Stimulated activated CD4-positive, alpha-beta T cell treated with anti-CD3 and anti-CD28 coated beads, TNF-alpha, amount 100 ng/mL, for 24 hours (primary cell): Measurements from ENCODE around the gene PTGES.
"Not testable (repeated sequence)": the region's sequence is repeated elsewhere in the genome, so short reads cannot be mapped to it uniquely, and the experiment has no call there.

Source experiments
- DNase-seq, 3 experiments: peaks; one replicate each; pipeline ENCODE4 v3.0.0-alpha.2; 2020; ENCODE audit warnings: low read depth in 3 of 3

Gene PTGES

DNA sequence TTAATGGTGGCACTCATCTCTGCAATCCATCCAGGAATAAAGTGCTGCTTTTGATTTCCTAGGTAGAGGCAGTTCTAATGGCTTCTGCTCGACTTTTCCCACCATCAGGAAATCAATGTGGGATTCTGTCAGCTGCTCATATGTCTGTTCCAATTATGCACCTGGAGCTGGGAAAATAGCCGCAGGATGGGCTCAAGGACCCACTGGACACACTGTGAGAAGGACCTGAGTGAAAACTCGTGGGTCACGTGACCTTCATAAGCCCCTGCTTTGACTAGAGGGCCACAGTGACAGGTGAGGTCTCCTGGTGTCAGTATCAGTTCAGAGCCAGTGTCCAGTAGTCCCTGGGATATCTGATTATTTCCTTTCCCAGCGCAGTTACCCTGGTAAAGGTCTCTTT, 17.9 kb upstream of the PTGES start:
- DNase-seq = no peak

DNA sequence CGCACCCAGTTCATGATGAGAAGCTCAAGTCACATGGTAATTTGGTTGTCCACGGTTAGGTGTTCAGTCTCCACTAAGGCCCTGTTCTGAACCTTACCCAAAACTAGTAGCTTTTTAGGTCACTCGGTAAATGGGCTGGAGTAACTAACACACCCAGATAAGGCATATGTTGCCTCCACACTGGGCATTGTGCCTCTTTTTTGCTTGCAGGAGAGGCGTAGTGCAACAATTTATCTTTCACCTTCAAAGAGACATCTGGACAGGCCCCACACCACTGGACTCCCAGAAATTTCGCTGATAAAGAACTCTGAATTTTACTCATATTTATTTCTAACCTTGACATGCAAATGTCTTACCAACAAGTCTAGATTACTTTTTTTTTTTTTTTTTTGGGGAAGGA, 16.8 kb upstream of the PTGES start:
- no peak for DNase-seq

DNA sequence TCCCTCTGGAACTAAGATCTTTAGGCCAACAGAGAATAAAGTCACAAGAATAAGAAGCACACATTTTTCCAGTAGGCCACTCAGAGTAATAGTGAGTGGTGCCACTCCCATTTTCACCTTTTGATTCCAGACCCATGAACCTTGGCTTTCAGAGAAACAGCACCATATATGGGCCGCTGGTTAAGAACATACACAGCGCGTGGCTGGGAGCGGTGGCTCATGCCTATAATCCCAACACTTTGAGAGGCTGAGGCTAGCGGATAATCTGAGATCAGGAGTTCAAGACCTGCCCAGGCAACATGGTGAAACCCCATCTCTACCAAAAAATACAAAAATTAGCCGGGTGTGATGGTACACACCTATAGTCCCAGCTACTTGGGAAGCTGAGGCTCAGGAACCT, 15.6 kb upstream of the PTGES start:
- no peak for DNase-seq

DNA sequence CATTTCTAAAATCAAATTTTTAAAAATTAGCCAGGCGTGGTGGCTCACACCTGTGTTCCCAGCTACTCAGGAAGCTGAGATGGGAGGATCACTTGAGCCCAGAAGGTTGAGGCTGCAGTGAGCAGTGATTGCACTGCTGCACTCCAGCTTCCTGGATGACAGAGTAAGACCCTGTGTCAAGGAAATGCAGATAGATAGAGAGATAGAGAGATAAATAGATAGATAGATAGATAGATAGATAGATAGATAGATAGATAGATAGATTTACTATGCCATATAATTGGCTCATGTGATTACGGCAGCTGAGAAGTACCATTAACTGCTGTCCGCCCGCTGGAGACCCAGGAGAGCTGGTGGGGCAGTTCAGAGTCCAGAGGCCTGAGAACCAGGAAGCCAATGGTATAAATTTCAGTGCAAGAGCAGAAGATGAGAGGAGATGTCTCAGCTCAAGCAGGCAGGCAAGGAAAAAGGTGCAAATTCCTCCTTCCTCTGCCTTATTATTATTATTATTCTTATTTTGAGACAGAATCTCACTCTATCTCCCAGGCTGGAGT, 13.0 kb upstream of the PTGES start:
- no peak for DNase-seq

DNA sequence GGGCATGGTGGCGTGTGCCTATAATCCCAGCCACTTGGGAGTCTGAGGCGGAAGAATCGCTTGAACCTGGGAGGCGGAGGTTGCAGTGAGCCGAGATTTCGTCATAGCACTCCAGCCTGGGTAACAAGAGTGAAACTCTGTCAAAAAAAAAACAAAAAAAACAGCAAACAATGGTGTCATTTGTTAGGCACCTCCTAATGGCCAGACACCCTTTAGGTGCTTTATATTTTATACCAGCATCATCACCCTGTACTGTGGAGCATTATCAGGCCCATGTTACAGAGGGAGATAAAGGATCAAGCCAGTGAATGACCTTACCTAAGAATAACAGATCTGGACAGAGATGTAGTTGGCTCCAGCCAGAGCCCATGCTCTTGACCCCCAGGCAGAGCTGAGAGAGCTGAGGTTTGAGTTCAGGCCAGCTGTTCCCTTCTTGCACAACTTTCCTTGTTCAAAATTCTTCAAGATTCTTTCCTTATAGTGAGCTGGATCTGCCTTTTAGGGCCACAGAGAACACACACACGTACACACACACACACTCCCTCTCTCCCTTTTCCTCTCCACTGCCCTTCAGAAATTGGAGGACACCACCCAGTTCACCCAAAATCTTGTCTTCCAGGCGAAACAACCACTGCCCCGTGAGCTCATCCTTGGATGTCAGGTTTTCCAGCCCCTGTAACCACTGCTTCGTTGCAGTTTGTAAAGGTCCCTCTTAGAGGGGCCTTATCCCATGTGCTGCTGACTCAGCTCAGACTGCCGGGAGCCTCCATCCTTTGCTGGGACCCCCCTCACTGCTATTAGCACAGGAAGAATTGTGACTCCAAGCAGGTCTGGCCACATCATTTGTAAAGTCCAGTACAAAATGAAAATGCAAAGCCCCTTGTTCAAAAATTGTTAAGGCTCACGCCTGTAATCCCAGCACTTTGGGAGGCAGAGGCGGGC, 10.4 kb upstream of the PTGES start:
- no peak for DNase-seq

DNA sequence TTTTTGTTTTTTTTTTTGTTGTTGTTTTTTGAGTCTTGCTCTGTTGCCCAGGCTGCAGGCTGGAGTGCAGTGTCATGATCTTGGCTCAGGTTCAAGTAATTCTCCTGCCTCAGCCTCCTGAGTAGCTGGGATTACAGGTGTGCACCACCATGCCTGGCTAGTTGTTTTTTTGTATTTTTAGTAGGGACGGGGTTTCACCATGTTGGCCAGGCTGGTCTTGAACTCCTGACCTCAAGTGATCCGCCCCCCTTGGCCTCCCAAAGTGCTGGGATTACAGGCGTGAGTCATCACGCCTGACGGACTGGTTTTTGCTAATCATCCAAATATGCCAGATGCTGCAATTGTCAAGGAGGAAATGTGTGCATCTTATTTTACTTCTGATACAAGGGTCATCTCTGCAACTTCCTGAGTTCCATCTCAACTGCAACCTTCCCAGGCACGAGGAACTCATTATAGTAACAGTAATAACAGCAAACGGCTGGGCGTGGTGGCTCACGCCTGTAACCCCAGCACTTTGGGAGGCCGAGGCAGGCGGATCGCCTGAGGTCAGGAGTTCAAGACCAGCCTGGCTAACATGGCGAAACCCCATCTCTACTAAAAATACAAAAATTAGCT, 9.6 kb upstream of the PTGES start:
- DNase-seq = not testable (repeated sequence)

DNA sequence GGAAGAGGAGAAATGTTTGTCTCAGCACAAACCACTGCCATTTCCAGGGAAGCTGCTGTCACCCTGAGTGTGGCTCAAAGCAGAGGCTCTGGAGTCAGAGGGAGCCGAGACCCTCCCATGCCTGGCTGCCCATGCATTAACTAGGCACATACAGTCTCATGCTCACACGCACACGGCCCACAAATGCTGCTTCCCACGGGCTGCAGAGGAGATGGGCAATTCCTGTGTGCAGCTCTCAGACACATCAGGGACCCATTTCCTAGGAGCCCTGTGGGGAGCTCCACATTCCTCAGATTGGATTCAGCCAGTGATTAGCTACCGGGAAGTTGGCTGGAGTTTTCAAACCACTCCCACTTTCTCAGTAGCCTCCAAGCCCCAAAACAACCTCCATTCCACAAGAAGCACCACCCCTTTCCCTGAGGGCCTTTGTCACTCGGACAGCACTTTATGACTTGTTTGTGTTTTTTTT, 9.1 kb upstream of the PTGES start:
- no peak for DNase-seq

DNA sequence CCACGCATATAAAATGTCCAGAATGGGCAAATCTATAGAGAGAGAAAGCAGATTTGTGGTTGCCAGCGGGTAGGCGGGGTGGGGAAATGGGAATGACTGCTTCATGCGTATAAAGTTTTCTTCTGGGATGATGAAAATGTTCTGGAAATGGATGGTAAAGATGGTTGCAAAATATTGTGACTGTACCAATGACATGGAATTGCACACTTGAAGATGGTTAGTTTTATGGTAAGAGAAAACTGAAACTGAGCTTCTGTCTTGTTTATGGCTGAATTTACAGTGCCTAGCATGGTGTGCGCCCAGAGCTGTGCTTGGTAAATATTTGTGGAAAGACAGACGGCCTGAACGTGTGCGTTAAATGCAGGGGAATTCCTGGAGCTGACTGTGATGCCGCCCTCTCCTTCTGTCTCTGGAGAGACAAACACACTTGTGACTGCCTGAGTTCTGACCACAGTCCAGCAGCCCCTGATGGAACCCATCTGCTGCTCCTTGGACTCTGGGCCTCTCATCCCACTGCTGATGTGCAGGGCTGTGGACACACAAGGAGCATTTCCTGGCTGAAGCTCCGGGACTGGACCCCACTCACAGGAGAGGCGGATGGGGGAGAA, 8.6 kb upstream of the PTGES start:
- DNase-seq = no peak

DNA sequence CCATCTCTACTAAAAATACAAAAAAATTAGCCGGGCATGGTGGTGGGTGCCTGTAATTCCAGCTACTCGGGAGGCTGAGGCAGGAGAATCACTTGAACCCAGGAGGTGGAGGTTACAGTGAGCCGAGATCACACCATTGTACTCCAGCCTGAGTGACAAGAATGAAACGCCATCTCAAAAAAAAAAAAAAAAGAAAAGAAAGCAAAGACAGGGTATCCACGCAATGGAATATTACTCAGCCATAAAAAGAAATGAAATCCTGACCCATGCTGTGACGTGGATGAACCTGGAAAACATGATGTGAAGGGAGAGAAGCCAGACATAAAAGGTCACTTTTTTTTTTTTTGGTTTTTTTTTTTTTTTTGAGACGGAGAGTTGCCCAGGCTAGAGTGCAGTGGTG, 7.9 kb upstream of the PTGES start:
- not testable (repeated sequence) for DNase-seq

DNA sequence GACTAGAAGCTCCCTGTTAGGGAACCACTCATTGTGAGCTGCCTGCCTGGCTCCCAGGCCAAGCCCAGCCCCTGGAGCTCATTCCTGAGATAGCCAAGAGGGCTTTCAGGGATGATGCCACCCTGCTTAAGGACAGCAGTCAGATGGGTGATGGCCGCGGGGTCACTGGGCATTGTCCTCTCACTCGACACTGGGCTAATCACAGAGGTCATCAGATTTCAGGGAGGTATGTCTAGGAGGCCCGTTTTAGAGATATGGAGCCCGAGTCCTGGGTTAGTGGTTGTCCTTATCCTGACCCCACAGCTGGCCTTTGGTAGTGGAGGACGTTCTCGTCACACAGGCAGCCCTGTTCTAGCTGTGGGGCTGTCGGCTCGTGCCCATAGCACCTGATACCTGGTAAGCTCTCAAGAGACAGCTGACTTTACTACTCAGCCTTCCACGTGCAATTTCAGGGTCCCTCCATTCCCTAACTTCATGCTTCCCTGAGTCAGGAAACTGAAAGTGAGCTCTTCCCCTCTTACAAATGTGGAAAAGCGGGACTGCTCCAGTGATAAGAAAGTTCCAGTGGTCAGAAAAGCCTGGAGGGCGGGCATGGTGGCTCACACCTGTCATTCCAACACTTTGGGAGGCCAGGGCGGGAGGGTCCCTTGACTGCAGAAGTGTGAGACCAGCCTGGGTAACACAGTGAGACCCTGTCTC, 7.1 kb upstream of the PTGES start:
- DNase-seq = no peak

DNA sequence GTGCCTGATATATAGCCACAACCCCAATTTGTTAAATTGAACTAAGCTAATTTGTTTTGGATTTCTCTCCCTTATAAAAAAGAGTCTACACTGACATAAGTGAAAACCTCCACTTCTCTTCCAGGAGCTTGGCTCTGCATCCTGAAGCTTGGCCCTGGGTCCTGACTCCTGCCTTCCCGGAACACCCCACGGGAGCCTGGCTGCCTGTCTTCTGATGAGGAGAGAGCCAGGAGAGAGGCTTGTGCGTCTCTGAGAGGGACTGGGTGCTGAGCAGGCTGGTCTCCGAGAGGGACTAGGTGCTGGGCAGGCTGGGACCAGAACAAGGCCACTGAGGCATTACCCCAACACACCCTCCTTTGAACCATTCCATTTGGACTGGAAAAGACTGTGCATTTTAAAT, 6.5 kb upstream of the PTGES start:
- DNase-seq = no peak

DNA sequence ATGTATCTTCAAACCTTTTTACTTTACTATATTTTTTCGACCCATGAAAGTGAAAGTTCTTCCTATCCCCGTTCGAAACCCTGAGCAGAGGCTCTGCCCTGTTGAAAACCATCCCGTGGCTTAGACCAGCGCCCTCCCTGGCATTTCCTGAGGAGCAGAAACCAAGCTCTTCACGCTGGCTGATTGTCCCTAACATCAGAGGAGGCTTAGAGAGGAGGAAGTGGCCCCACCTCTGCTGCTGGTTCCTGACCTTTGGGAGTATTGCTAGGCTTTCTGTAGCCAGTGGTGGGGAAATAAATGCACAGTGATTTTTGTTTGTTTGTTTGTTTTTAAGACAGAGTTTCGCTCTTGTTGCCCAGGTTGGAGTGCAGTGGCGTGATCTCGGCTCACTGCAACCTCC, 4.2 kb upstream of the PTGES start:
- DNase-seq = no peak

DNA sequence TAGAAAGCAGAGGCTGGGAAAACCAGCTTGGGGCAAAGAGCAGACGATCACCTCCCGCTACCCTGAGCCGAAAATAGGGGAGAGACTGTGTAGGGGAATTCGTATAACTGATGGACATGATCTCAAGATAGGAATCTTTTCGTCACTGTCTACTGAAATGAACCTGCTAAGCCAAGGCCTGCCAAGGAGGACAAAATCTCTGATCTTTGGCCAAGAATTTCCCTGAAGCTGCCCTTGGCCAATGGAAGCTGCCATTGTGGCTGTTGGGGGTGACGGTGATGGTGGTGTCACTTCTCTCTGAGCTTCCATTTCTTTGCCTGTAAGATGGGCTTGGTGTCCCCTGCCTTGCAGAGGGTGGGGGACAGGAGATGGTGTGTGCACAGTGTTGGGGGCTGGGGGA, 3.3 kb upstream of the PTGES start:
- DNase-seq = no peak

DNA sequence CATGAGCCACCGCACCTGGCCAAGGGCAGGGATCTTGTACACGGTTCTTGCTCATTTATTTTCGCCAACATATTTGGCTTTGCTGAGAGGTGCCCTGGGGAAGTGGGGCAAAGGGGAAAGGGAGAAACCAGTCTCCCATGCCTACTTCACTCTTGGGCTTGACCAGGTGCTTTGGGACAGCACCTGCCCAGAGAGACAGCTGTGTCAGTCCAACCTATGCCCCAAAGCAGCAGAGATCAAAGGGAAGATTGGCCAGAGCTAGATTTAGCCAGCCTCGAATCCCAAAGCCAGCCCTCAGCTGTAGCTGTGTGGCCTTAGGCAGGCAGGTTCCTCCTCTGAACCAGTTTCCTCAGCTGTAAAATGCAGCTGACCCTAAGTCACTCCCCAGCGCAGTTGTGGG, 2.3 kb upstream of the PTGES start:
- DNase-seq = no peak

DNA sequence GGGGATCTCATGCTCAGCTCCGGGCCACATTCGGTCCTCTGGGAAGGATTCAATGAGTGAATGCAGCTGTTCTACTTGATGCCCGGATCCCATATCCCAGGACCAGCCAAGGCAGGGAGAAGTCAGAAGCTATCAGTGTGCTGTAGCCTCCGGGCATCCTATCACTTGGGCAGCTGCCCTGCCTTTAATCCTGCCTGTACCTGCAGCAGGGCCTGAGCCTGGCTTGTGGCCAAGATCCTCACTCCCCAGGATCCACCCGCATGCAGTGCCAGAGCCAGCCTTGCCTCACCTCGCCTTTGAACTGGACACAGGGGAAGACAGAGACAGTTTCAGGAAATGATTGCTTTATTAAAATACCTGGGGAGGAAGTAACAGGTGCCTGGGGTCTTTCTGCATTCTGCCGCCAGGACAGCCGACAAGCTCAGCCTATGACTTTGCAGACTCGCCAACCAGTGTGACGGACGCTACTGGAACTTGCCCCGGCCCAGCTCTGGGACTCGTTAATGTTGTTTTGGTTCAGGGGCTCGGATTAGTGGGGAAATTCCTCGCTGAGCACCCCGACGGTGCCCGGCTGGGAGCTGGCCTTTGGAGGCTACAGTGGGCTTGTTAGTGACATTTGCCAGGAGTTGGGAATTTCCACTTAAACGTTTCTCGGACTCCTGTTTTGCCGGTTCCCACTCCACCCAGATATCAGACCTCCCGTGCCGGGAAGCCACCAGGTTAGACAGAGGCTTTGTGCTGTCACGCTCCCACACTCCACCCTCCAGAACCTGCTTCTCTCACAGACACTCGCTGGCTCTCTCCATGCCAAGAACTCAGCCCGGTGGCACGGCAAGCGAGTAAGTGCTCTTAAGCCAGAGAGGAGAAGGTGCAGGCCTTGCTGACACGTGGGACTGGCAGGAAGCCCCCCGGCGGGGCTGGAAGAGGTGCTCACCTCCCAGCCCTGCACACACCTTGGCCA, 721 bp downstream of the PTGES start:
- no peak for DNase-seq

DNA sequence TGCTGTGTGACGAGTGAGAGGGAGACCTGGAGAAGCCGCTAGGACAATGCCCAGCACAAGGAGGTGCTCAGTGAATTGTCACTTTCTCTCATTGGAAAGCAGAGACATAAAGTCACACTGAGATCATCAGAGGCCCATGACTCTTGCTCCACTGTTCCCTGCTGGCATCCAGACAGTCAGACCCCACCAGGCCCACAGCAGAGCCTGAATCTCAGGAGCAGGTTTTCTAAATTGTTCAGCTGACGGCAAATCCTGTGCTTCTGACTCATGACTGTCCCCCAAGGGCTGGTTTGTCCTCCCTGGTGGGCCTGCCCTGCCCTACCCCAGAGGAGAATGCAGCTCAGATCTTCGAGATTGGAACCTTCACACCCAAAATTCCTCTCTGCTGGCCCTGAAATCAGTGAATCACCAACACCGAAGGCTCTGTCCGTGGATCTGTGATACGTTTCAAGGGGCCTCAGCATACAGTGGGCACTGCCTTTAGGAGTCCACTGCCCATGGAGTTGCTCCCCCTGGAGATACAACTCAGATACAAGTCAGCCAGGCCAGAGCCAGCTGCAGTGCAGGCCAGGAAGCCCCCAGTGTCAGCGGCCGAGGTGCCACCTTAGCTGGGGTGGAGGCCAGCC, 2.7 kb downstream of the PTGES start:
- DNase-seq = no peak

DNA sequence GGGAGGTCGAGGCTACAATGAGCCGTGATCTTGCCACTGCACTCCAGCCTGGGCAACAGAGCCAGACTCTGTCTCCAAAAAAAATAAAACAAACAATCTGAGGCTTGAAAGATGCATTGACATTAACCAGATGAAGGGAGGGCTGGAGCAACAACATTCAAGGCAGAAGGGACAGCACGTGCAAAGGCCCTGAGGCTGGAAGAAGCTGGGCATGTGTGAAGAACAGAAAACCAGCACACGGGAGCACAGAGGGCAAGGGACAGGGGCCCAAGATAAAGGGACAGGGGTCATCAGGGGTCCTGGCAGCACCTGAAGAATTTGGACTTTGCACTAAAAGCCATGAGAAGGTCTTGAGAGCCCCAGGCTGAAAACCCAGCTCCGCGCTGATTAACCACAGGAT, 3.3 kb downstream of the PTGES start:
- DNase-seq = no peak

DNA sequence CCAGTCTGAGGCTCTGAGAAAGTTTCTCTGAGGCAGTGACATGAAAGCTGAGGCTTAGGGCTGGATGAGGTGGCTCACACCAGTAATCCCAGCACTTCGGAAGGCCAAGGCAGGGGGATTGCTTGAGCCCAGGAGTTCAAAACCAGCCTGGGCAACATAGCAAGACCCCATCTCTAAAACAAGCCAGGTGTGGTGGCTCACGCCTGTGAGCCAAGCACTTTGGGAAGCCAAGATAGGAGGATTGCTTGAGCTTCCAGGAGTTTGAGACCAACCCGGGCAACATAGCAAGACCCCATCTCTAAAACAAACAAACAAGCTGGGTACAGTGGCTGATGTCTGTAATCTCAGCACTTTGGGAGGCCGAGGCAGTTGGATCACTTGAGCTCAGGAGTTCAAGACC, 3.8 kb downstream of the PTGES start:
- DNase-seq = not testable (repeated sequence)

DNA sequence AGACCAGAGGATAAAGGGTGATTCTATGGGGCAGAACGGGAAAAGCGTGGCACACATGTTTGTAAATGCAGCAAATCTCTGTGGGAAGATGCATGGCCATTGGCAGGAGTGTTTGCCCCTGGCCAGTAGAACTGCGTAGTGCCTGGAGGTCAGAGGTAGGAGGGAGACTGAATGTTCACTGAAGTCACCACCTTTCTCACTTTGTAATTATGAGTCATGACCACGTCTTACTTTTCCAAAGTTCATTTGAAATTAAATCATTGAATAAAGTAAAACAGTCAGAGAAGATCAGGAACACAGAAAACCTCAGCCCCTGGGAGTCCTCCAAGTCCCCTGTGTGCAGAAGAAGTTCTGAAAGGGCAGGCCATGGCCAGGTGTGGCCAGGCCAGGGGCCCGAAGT, 4.6 kb downstream of the PTGES start:
- no peak for DNase-seq

DNA sequence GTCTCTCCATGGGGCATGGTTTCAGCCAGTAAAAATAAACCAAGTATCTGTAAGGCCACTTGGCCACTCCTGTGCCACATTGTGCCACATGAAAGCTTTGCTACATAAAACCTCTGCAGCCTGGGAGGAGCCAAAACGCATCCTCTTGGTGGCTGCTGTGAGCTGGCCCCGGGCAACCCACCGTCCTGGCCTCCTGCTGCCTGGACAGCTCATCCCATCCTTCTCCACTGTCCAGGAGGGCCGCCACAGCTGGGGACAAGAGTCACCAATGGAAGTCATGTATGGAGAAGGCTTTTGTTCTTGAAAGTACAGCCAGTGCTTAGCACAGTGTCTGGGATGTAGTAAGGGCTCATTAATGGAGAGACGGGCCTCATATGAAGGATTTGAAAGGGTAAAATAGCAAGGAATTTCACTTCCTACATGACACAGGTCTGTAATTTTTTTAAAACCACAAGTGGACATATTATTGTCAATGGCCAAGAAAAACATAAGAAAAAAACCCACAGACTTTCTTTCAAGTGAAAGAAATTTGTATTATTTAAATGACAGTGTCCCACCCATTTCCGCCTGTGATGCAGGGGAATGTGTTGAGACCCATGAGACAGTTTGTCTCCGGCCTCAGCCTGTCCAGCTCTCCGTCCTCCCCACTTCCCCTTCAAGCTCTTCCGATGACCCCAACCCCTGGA, 6.6 kb downstream of the PTGES start:
- no peak for DNase-seq
